ENCODE results near the gene ARHGAP5.
"Not testable (repeated sequence)": the region's sequence is repeated elsewhere in the genome, so short reads cannot be mapped to it uniquely, and the experiment has no call there.

The ARHGAP5 gene

GRCh38 chr14:32121948-32122347, 44.8 kb downstream of the ARHGAP5 start:
- no peaks in the 10 kb centered on the region for H3F3A ChIP-seq (ENCODE audit: insufficient read depth, low read length)
- H3K79me2 ChIP-seq (ENCODE audit: insufficient read depth, low read length) = no peaks in the 10 kb centered on the region
- H4K20me1 ChIP-seq (ENCODE audit: insufficient read depth, low read length) = no peaks in the 10 kb centered on the region
- no peaks in the 10 kb centered on the region for H3K9me2 ChIP-seq (ENCODE audit: low read depth, low read length)
- TF ChIP-seq CTCF (IDR thresholded peaks at IDR 0.05; ENCODE audit: low read length) (no peak), EZH2 (IDR thresholded peaks at IDR 0.05; ENCODE audit: borderline replicate concordance, low read length) (no peak)
- H3K27ac ChIP-seq (ENCODE audit: low read depth, low read length, poor library complexity, severe bottlenecking) = no peak overlapping the region
- H3K4me3 ChIP-seq (ENCODE audit: low read depth, low read length, poor library complexity, severe bottlenecking) = no peak overlapping the region
- H2AFZ ChIP-seq (ENCODE audit: low read length) = no peak overlapping the region
- H3K9ac ChIP-seq (ENCODE audit: low read length) = no peak overlapping the region
- no peaks in the 10 kb centered on the region for H3K4me1 ChIP-seq (ENCODE audit: insufficient read depth, low read length, severe bottlenecking)
- H3K9me3 ChIP-seq (ENCODE audit: low read length) = no peaks in the 10 kb centered on the region
- no peaks in the 10 kb centered on the region for H3K36me3 ChIP-seq (ENCODE audit: insufficient read depth, low read length)
- no peak overlapping the region for H3K4me2 ChIP-seq (ENCODE audit: low read length)
- no peaks in the 10 kb centered on the region for H3K27me3 ChIP-seq (ENCODE audit: insufficient read depth, low read length)

GRCh38 chr14:32126899-32127730, 50.0 kb downstream of the ARHGAP5 start:
- H3K4me1 ChIP-seq (ENCODE audit: insufficient read depth, low read length, severe bottlenecking); H3K4me2 ChIP-seq (ENCODE audit: low read length); H2AFZ ChIP-seq (ENCODE audit: low read length); H3K79me2 ChIP-seq (ENCODE audit: insufficient read depth, low read length); H3K27me3 ChIP-seq (ENCODE audit: insufficient read depth, low read length); H3K9me3 ChIP-seq (ENCODE audit: low read length); H3K4me3 ChIP-seq (ENCODE audit: low read depth, low read length, poor library complexity, severe bottlenecking); H3K9me2 ChIP-seq (ENCODE audit: low read depth, low read length); H3K27ac ChIP-seq (ENCODE audit: low read depth, low read length, poor library complexity, severe bottlenecking); H3F3A ChIP-seq (ENCODE audit: insufficient read depth, low read length); H3K36me3 ChIP-seq (ENCODE audit: insufficient read depth, low read length); H4K20me1 ChIP-seq (ENCODE audit: insufficient read depth, low read length); H3K9ac ChIP-seq (ENCODE audit: low read length): not testable (repeated sequence)

- H3K9me3 ChIP-seq (ENCODE audit: low read length); H3K27me3 ChIP-seq (ENCODE audit: insufficient read depth, low read length); H2AFZ ChIP-seq (ENCODE audit: low read length); H3K79me2 ChIP-seq (ENCODE audit: insufficient read depth, low read length); H3K4me2 ChIP-seq (ENCODE audit: low read length); H3K9me2 ChIP-seq (ENCODE audit: low read depth, low read length); H3K27ac ChIP-seq (ENCODE audit: low read depth, low read length, poor library complexity, severe bottlenecking); H3K36me3 ChIP-seq (ENCODE audit: insufficient read depth, low read length); H3K4me3 ChIP-seq (ENCODE audit: low read depth, low read length, poor library complexity, severe bottlenecking); H3K9ac ChIP-seq (ENCODE audit: low read length); H3K4me1 ChIP-seq (ENCODE audit: insufficient read depth, low read length, severe bottlenecking); H3F3A ChIP-seq (ENCODE audit: insufficient read depth, low read length); H4K20me1 ChIP-seq (ENCODE audit: insufficient read depth, low read length): not testable (repeated sequence)
Measured at GRCh38 chr14:32127731-32128654, 50.9 kb downstream of the ARHGAP5 start.

- Histone ChIP-seq H3K36me3 (ENCODE audit: insufficient read depth, low read length) (no peaks in the 10 kb centered on the region), H3K9me3 (ENCODE audit: low read length) (no peaks in the 10 kb centered on the region), H4K20me1 (ENCODE audit: insufficient read depth, low read length) (no peaks in the 10 kb centered on the region), H2AFZ (ENCODE audit: low read length) (no peak overlapping the region), H3F3A (ENCODE audit: insufficient read depth, low read length) (no peaks in the 10 kb centered on the region), H3K9ac (ENCODE audit: low read length) (no peak overlapping the region), H3K27ac (ENCODE audit: low read depth, low read length, poor library complexity, severe bottlenecking) (no peak overlapping the region), H3K4me3 (ENCODE audit: low read depth, low read length, poor library complexity, severe bottlenecking) (no peak overlapping the region), H3K4me2 (ENCODE audit: low read length) (no peak overlapping the region), H3K9me2 (ENCODE audit: low read depth, low read length) (no peaks in the 10 kb centered on the region), H3K79me2 (ENCODE audit: insufficient read depth, low read length) (no peaks in the 10 kb centered on the region), H3K4me1 (ENCODE audit: insufficient read depth, low read length, severe bottlenecking) (no peaks in the 10 kb centered on the region), H3K27me3 (ENCODE audit: insufficient read depth, low read length) (no peaks in the 10 kb centered on the region)
- TF ChIP-seq CTCF (IDR thresholded peaks at IDR 0.05; ENCODE audit: low read length) (no peak), EZH2 (IDR thresholded peaks at IDR 0.05; ENCODE audit: borderline replicate concordance, low read length) (no peak)
Measured at GRCh38 chr14:32128703-32129102, 51.6 kb downstream of the ARHGAP5 start.

All from OCI-LY1 (cell line).